Tibial artery (tissue), 4 donors: Measurements from ENCODE around the gene MSRB1.

ENCODE experiments used
- DNase-seq, 2 donors: peaks; one replicate each; pipeline ENCODE4 v3.0.0-alpha.2; 2019
- H3K27ac ChIP-seq, 2 donors: fragments of 200-600 bp; sonication (generic) in 1 of 2; 1 replicate in 1 of 2; 2 replicates in 1 of 2; pipeline ENCODE4 v1.5.1; 2018 to 2019; ENCODE audit warnings: mild to moderate bottlenecking in 1 of 2
- H3K27me3 ChIP-seq, 2 donors: fragments of 200-600 bp; sonication (generic) in 1 of 2; one replicate each; pipeline versions ENCODE4 v1.5.1 to v1.6.0; 2016 to 2019
- H3K36me3 ChIP-seq, 3 donors: fragments of 200-600 bp; sonication (generic) in 2 of 3; one replicate each; pipeline ENCODE4 v1.5.1; 2016 to 2019; ENCODE audit warnings: mild to moderate bottlenecking in 2 of 3
- H3K4me1 ChIP-seq, 4 donors: fragments of 200-600 bp; sonication (generic) in 2 of 4; 1 replicate in 3 of 4; 2 replicates in 1 of 4; pipeline ENCODE4 v1.5.1; 2016 to 2019
- H3K4me3 ChIP-seq, 2 donors: fragments of 200-600 bp; sonication (generic) in 1 of 2; 1 replicate in 1 of 2; 2 replicates in 1 of 2; pipeline ENCODE4 v1.5.1; 2018 to 2019; ENCODE audit warnings: mild to moderate bottlenecking in 2 of 2
- H3K9me3 ChIP-seq, 3 donors: fragments of 200-600 bp; sonication (generic) in 1 of 3; one replicate each; pipeline ENCODE4 v1.5.1; 2016 to 2019
- intact Hi-C: fragments of 100-400 bp; cut with DNase I; formaldehyde crosslinking; loops from one replicate; pipeline ENCODE4 v1.15.0; 2023; ENCODE audit warnings: low total_unique reads
- TF ChIP-seq, protein P1 (sequence below), 2 experiments: fragments of 200-600 bp in 1 of 2; fragments of 450-650 bp in 1 of 2; IDR thresholded peaks; one replicate each; pipeline ENCODE4 v1.5.1; 2017 to 2019; ENCODE audit warnings: antibody characterized with exemption in 2 of 2, mild to moderate bottlenecking in 1 of 2, moderate library complexity in 1 of 2

Gene MSRB1

DNA sequence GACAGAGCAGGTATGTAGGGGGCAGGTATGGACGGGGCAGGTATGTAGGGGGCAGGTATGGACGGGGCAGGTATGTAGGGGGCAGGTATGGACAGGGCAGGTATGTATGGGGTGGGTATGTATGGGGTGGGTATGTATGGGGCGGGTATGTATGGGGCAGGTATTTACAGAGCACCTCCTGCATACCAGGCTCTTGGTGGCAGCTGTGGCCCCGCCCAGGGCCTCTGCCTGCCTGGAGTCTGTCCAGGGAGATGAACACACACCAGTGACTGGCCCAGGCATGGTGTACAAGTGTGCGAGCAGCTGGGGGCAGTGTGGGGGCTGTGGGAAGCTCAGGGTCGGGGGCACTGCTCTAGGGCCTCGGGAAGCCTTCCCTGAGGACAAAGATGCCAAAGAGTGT is 7.0 kb upstream of the MSRB1 start:
- Histone ChIP-seq H3K27me3 (peaks cover 0 to 11% of the 10 kb centered on the region in 2 donors), H3K36me3 (no peaks in the 10 kb centered on the region), H3K9me3 (no peaks in the 10 kb centered on the region), H3K4me3 (no peak overlapping the region), H3K27ac (no peak overlapping the region), H3K4me1 (peaks cover 0 to 7% (median 1%) of the 10 kb centered on the region in 4 donors)
- DNase-seq, result no peak
- TF ChIP-seq, protein P1, sequence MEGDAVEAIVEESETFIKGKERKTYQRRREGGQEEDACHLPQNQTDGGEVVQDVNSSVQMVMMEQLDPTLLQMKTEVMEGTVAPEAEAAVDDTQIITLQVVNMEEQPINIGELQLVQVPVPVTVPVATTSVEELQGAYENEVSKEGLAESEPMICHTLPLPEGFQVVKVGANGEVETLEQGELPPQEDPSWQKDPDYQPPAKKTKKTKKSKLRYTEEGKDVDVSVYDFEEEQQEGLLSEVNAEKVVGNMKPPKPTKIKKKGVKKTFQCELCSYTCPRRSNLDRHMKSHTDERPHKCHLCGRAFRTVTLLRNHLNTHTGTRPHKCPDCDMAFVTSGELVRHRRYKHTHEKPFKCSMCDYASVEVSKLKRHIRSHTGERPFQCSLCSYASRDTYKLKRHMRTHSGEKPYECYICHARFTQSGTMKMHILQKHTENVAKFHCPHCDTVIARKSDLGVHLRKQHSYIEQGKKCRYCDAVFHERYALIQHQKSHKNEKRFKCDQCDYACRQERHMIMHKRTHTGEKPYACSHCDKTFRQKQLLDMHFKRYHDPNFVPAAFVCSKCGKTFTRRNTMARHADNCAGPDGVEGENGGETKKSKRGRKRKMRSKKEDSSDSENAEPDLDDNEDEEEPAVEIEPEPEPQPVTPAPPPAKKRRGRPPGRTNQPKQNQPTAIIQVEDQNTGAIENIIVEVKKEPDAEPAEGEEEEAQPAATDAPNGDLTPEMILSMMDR (IDR thresholded peaks at IDR 0.05), result no peak
- intact Hi-C loops, result no loop called here

DNA sequence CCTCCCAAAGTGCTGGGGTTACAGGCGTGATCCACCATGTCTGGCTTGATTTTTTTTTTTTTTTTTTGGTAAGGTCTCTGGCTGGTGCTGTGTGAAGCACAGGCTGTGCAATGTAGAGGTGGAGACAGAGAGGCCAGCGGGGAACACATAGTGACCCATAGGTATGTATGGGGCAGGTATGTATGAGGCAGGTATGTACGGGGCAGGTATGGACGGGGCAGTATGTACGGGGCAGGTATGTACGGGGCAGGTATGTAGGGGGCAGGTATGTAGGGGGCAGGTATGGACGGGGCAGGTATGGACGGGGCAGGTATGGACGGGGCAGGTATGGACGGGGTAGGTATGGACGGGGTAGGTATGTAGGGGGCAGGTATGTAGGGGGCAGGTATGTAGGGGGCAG is 6.5 kb upstream of the MSRB1 start:
- peaks cover 0 to 7% (median 1%) of the 10 kb centered on the region in 4 donors for H3K4me1 ChIP-seq
- TF ChIP-seq, protein P1 (IDR thresholded peaks at IDR 0.05), result no peak
- no peak overlapping the region for H3K4me3 ChIP-seq
- no peaks in the 10 kb centered on the region for H3K9me3 ChIP-seq
- intact Hi-C loops, result no loop called here
- H3K27ac ChIP-seq, result no peak overlapping the region
- no peaks in the 10 kb centered on the region for H3K36me3 ChIP-seq
- H3K27me3 ChIP-seq, result peaks cover 0 to 7% of the 10 kb centered on the region in 2 donors
- no peak for DNase-seq

DNA sequence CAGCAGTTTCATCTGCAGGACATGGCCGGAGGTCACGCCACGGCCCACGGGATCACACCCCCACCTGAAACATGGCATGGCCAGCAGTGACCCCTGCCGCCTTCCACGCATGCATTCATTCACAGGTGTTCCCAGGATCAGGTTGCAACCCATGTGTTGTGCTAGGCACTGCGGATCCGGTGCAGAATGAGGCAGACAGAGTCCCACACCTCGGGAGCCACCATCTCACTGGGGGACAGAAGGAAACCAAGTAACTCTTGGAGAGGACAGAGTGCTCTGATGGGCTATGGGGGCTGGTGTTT is 4.3 kb upstream of the MSRB1 start:
- Histone ChIP-seq H3K9me3 (no peaks in the 10 kb centered on the region), H3K27me3 (no peaks in the 10 kb centered on the region), H3K36me3 (no peaks in the 10 kb centered on the region), H3K4me3 (no peak overlapping the region), H3K4me1 (peaks cover 0 to 11% (median 5%) of the 10 kb centered on the region in 4 donors), H3K27ac (no peak overlapping the region)
- peak in 1 of 2 donors; percentile 59 for DNase-seq
- intact Hi-C loops, result no loop called here
- TF ChIP-seq, protein P1 (IDR thresholded peaks at IDR 0.05), result no peak

DNA sequence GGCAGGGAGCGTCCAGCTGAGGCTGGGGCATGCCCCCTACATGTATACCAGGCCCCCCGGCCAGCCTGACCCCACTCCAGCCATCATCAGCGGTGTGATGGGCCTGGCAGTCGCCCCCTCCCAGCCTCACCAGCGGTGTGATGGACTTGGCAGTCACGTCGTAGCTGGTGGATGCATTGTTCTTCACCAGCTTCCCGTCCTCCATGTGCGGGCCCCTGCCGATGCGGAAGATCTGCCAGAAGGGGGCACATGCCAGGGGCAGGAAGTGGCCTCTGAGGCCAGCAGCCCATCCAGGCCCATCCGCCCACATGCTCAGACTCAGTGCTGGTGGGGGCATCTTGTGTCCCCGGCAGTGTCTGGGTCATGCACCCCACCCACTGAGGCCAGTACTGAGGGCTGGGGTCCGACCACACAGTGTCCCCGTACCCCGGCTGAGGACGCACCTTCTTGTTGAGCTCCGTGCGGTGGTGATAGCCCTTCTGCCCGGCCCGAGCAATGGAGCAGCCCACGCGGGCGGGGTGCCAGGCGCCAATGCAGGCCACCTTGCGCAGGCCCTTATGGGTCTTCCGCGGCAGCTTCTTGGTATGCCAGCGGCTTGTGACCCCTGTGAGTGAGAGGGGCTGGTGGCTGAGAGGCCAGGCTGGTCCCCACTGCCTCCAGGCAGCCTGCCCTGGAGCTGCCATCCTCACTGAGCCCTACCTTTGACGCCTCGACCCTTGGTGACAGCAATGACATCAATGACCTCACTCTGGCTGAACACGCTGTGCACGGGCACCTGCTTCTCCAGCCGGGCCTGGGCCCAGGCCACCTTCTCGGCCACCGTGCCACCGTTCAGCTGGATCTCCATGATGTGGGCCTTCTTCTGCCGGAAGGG is 3.7 kb upstream of the MSRB1 start:
- Histone ChIP-seq H3K4me1 (peaks cover 5 to 17% (median 10%) of the 10 kb centered on the region in 4 donors), H3K36me3 (no peaks in the 10 kb centered on the region), H3K9me3 (no peaks in the 10 kb centered on the region), H3K27ac (no peak overlapping the region), H3K27me3 (no peaks in the 10 kb centered on the region), H3K4me3 (no peak overlapping the region)
- intact Hi-C loops, result no loop called here
- peak in 1 of 2 donors; percentile 63 for DNase-seq
- TF ChIP-seq, protein P1 (IDR thresholded peaks at IDR 0.05), result no peak

DNA sequence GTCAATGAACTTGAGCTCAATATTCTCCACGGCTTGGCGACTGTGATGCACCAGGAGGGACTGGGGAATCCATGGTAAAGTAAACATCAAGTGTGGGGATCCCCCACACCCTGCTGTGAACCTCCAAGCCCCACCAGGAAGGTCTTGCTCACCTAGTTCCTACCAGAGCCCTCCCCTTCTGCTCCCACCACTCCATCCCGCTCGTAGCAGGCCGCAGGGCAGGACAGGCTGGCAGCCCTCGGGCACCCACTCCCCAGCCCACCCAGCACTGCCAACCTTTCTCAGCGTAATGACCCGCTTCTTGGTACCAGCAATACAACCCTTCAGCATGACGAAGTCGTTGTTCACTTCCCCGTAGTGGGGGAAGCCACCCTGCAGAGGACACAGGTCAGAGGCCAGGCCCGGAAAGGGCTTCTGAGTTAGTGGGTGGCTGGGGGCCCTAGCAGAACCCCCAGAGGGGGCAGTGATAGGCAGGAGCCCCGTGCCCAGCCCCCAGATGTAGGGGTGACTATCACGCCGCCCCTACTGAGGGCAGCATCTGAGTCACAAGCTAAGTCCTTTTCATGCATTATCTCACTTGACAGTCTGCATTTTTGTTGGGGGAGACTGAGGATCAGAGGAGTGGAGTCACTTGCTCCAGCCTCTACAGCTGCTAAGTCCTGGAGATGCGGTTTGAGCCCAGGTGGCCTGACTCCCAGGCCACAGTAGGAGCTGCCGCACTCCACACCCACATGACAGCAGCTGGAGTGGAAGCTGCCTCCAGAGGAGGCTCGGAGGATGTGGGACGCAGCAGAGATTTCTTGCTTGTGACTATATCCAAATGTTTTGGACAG is 2.8 kb upstream of the MSRB1 start:
- H3K9me3 ChIP-seq, result no peaks in the 10 kb centered on the region
- intact Hi-C loops, result no loop called here
- peaks cover 6 to 25% (median 16%) of the 10 kb centered on the region in 4 donors for H3K4me1 ChIP-seq
- no peak overlapping the region for H3K4me3 ChIP-seq
- TF ChIP-seq, protein P1 (IDR thresholded peaks at IDR 0.05), result no peak
- DNase-seq, result peak in 1 of 2 donors; percentile 63
- peaks cover 4 to 6% (median 5%) of the 10 kb centered on the region in 3 donors for H3K36me3 ChIP-seq
- no peaks in the 10 kb centered on the region for H3K27me3 ChIP-seq
- no peak overlapping the region for H3K27ac ChIP-seq
